Epithelial cell of prostate (primary cell): Measurements from ENCODE around the gene DSCAML1.

Experiments used
- DNase-seq: peaks from one replicate; pipeline ENCODE4 v3.0.0-alpha.2; 2011; ENCODE audit warnings: low read depth, low spot score
- H3K27ac ChIP-seq: fragments of 450-650 bp; 2 replicates; pipeline ENCODE4 v1.5.1; 2017; ENCODE audit warnings: mild to moderate bottlenecking

The DSCAML1 gene

DNA sequence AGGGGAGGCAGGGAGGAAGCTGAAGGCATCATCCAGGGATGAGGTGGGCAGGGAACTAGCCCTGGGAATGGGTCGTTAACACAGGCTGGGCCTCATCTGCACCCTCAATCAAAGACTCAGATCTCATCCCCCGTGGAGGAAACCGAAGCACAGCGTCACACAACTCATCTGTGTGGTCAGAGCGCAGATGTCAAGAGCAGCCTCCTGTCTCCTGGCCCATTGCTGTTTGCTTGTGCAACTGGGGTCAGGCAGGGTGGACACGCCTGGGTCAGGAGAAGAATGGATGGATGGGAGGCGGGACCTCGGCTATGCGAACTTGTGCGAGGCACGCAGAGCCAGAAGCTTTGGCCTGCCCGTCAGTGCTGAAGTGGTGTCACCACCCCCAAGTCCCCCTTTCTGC lies 251.3 kb downstream of the DSCAML1 start:
- no peak overlapping the region for H3K27ac ChIP-seq
- no peak for DNase-seq

DNA sequence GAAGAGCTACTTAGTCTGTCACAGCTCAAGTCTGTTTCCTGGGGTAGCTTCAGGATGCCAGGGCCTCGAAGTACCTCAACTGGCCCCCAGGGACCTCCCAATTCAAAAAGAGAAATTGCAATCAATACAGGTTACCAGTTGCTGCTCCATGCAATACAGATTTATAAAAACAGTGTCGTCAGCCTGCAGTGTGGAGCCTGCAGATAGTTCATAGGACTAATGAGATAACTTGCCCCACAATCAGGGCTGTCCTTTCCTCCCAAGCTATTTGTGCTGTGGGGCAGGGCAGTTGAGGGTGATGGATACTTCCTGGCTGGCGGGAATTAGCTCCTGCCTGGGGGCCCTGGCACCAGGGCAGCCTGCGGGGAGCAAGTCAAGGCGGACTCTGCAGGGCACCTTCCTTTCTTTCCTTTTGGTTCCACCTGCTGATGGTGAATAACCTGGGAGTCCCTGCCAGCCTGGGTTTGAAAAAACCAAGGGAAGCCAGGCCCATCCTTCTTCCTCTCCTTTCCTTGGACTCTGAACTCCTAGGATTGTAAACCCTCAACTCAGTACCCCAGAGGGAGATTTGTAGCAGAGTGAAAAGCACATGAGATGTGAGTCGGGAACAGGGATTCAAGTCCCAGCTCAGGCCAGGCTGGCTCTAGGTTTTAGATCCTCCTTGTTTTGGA lies 252.8 kb downstream of the DSCAML1 start:
- no peak for DNase-seq
- no peak overlapping the region for H3K27ac ChIP-seq

DNA sequence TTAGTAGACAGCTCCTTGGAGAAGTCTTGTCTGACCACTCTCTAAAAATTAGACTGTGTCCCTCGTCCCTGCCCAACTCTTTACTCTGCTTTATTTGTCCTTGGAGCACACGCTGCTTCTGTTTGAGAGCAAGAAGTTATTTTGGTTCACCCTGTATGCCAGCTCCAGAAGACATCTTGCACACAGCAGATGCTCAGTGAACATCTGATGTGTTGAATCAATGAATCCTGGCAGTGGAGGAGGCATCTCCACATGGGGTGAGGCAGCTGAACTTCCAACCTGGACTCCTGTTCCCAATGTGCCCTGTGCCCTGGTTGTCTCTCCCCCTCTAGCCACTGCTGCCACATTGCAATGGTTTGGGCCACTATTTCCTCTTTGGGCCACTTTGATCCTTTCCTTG lies 255.8 kb downstream of the DSCAML1 start:
- no peak for DNase-seq
- no peak overlapping the region for H3K27ac ChIP-seq

DNA sequence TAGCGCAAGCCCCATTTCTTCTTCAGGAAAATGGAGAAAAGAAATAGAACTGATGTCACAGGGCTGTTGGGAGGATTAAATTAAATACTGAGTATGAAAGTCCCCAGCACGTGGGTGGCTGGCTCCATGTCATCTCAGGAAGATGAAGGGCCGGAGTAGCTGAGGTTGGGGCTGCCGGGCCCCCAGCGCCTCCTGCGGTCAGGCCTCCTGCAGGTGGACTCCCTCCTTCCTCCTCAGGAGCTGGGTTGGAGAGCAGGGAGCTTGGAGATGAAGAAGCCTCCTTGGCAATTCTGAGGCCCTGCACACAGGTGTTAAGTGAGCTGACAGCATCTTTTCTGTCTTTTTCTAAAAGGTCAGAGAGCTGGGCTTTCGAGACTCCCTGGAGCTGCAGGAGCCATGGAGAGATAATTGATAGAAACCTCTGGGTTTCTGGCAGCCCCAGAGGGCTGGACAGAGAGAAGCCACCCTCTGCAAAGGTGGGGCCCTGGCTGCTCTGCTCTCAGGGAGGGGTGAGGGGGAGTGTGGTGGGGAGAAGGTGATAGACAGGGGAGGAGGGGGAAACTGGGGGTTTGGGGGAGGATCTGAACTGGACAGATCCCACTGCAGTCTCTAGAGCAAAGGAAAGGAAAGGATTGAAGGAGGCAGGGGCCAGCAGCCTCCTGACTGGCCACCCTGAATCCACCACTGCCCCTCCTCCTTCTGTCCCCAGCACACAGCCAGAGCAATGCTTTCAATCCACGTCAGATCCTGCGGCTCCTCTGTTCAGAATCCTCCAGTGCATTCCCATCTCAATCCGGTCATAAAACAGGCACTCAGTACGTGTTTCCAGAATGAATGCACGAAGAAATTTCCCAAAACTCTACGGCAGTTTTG lies 258.5 kb downstream of the DSCAML1 start:
- no peak overlapping the region for H3K27ac ChIP-seq
- no peak for DNase-seq

DNA sequence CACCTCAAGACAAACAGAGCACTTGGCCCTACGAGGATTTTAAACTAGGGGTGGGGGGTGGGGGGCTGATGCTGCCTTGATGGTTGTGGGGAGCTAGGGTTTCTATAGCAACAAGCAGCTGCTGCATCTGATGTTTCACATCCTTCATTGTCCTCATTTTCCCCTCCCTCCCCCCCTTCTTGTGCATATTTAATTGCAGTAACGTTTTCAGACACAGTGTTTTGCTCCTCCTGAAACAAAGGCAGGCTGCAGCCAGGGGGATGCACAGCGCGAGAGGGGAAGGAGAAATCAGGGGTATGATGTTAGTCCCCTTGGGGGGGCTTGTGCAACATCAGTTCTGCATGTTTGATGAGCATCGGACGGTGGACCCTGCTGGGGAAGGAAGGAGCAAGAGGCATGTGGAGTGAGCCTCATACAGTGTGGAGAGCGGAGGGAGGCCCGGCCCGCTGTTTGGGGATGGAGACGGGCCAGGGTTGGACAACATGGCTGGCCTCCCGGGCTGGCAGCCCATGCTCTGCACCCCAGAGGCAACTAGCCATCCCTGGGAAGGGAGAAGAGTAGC lies 261.1 kb downstream of the DSCAML1 start:
- H3K27ac ChIP-seq = no peak overlapping the region
- DNase-seq = no peak

DNA sequence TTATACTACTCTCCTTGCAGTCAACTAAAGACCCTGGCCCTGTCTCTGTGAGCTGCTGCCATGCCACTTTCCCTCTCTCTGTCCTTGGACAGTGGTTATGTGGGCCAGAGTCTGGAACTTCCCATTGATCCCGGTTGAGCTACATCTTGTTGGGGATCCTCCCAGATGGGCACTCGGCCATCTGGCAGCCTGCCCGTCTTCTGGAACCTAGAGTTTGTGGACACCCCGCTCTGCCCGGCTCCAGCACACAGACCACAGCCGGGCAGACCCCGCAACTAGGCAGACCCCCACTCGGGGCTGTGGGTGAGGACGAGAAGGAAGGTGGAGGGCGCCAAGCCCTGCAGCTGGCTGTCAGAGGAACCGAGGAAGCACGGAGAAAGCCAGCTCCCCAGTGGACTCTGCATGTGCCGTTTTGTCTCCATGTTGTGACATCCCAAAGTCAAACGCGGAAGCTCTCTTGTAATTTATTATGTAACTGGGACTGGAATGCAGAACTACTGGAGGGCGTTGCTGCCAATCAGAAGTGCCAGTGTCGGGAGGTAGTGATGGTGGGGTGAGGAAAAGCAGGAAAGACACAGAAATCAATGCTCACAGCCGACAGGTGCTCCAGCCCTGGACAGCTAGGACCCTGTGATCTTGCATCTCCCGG lies 261.7 kb downstream of the DSCAML1 start:
- no peak for DNase-seq
- no peak overlapping the region for H3K27ac ChIP-seq

DNA sequence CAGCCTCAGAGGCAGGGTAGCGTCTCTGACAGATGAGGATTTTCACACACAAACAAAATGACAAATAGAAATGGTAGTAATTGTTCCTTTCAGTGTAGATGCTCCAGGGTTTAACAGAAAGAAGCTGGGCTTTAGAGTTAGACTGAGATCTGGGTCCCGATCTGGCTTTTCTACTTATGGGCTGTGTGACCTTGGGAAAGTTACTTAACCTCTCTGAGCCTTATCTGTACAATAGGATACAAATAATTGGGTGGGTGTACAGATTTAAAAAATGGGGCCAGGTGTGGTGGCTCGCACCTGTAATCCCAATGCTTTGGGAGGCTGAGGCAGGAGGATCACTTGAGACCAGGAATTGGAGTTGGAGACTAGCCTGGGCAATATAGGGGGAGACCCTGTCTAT lies 264.4 kb downstream of the DSCAML1 start:
- no peak for DNase-seq
- no peak overlapping the region for H3K27ac ChIP-seq

DNA sequence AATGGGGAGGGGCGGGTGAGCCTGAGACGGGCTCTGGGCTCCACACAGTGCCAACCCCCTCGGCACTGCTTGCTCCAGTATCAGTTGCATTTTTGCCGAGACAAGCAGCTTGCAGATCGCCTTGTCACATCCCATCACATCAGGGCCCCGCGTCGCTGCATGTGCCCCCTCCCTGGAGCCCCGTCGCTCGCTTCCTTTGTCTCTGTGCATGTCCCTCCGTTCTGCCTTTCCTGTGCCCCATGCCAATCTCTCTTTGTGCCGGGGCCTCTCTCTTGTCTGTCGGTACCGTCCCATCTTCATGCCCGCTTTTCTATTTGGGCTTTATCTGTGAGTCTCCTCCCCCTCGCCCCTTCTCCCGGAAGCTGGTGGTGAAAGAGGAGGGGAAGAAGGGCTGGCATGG lies 267.2 kb downstream of the DSCAML1 start:
- no peak for DNase-seq
- H3K27ac ChIP-seq = no peak overlapping the region

DNA sequence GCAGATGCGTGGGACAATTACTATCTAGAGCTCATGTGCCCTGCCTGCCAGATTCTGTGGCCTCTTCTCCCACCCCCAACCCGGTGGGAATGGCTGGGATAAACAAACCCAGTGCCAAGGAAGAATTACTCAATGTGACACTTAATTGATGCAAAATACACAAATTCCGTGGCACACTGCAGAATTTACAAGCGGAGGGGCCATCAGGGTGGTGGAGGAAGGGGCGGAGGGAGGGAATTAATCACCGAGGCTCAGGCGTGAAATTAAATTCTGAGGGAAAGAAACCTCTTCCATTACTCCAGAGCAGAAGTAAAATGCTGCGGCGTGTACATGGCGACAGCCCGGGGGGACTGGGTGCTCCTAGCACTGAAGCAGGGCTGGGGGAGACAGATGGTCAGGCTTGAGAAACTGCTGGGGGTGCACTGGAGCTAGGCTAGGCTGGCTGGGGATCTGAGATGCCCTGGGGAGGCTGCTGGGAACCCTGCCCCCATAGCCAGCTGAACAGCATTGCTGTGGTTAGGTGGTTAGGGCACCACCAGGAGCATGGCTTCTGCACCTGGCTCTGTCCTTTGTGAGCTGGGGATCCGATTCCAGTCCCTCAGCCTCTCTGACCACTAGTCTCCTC lies 268.8 kb downstream of the DSCAML1 start:
- H3K27ac ChIP-seq = no peak overlapping the region
- DNase-seq = no peak

DNA sequence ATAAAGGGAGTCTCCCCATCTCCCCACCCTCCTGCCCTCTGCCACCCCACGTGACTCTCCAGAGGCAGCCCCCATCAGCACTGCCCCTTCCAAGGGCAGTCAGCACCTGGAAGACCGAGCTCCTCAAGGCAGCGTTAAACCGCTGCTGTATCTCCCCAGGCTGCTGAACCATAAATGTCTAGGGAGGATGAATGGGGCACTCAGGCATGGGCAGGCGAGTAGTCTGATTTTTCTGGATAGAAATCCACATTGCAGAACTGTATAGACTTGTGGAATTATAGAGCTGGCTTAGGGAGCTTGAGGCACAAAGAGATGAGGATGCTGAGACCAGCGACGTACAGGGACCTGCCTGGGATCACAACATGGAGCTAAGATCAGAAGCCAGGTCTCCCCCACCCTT lies 269.7 kb downstream of the DSCAML1 start:
- DNase-seq = no peak
- H3K27ac ChIP-seq = no peak overlapping the region

DNA sequence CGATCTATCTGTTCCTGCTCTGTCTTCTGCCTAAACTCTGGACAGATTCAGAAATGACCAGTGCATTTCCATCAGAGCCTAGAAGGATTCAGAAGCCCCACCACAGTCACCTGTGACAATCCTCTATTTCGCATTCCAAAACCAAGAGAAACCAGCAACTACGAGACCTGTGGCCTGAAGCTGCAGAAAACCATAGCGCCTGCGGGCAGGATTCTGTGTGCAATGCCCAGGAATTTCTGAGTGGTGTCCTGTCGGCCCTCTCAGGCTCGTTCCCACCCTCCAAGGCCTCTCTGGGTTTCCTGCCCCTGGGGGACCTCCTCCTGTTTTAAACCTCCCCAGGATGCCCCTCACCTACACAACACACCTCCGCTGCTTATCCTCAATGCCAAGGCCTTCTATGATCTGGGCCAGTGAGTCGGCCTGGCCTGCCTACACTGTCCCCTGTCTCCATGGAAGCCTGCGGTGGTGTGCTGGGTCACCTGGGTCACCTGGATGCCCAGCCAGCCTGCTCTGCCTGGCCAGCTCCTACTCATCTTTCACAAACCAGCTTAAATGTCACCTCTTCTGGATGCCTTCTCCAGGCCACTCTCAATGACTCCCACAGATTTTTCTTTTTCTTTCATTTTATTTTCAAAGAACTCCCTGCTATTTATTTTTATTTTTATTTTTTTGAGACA lies 271.0 kb downstream of the DSCAML1 start:
- no peak for DNase-seq
- H3K27ac ChIP-seq = no peak overlapping the region

DNA sequence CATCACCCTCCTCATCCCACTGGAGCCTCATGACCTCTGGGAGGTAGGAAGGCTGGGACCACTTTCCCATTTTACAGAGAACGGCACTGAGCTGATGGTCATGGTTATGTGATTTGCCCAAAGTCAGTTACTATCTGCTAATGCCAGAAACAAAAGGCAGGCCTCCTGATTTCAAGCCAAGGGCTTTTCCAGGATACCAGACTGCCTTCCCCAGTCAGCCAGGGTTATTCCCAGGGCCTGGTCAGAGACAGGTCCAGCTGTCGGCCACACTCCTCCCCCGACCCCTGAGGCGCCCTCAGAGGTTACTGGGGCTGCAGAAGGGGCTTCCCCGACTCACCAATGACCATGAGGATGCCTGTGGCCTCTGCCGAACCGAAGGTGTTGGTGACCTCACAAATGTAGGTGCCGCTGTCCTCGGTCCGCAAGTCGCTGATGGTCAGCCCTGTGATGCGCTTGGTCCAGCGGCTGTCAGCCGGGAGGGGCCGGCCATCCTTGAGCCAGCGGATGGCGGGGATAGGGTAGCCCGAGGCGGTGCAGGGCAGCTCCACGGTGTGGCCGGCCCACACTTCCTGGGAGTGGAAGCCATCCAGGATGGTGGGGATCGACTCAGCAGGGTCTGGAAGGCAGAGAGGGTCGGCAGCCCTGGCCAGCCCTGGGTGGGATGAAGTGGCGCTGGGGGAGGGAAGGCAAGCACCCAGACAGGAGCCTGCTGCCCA lies 272.4 kb downstream of the DSCAML1 start:
- H3K27ac ChIP-seq = no peak overlapping the region
- DNase-seq = no peak

DNA sequence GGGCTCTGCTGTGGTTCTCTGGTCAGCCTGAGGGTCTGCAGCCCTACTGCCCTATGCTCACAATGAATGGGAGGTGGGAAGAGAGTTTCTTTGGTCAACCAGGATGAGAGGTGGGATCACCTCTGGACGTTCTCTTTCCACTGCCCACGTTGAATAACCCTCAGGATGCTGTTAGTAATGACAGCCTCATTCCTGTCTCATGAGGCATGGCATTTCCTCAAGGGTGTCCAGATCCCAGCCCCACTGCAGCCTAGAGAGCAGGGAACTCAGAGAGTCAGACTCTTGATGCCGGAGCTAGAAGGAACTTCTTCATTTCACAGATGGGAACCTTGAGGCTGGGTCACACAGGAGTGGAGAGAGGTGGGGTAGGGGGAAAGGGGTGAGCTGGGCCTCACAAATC lies 273.3 kb downstream of the DSCAML1 start:
- no peak overlapping the region for H3K27ac ChIP-seq
- no peak for DNase-seq

DNA sequence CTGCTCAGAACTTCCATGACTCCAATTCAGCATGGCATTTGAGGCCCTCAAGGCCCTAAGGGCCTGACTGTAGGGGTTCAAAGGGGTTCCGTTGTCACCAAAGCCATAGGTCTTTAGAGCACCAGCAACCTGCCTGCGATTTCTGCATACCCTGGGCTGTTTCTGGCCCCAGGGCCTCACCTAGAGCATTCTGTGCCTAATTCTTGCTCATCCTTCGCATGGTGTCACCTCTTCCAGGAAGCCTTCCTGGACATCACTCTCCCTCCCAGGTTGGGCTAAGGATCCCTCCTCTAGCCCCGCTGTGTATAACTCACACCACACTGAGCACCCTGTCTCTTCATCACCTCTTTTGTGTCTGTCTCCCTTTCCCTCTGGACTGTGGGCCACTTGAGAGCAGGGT lies 275.0 kb downstream of the DSCAML1 start:
- no peak for DNase-seq
- H3K27ac ChIP-seq = no peak overlapping the region

DNA sequence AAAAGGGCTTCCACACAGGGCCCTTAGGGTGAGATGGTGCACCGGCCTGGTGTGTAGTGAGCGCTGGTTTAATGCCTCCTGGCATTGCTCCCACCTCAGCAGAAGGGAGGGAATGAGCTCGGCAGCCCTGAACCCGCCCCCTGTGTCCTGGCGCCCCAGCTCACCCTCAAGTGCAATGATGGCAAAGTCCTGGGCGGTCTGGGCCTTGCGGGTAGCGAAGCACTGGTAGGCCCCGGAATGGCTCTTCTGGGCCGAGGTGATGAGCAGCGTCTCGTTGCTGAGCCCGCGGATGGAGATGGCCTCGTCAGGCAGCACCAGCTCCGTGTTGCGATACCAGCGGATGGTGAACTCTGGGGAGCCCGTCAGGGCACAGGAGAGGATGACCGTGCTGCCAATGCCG lies 276.1 kb downstream of the DSCAML1 start:
- DNase-seq = no peak
- no peak overlapping the region for H3K27ac ChIP-seq

DNA sequence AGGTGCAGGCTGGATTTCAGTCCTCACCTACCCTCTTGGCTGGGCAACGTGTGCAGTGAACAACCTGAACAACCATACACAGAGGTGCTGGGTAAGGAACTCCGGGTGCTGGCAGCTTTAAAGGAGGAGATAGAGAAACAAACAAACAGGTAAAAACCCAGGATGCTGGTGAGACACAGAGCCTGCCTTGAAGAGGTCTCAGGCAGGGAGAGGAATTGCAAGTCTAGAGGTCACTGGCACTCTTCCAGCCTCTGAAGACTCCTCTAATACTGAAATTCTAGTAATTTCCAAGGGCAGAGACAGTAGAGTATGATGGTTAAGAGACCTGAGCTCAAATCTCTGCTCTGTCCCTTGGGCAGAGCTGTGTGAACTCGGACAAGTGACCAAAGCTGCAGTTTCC lies 276.8 kb downstream of the DSCAML1 start:
- no peak for DNase-seq

DNA sequence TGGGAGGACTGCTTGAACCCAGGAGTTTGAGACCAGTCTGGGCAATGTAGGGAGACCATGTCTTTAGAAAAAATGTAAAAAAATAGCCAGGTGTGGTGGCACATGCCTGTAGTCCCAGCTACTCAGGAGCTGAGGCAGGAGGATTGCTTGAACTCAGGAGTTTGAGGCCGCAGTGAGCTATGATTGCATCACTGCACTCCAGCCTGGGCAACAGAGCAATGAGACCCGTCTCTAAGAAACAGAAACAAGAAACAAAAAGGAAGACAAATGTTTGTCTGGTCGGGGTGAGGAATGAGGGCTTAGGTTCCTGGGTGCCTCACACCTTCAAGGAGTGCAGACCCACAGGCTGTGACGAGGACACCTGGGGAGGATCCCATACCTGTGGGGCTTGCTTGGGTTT lies 277.4 kb downstream of the DSCAML1 start:
- no peak overlapping the region for H3K27ac ChIP-seq
- DNase-seq = no peak

More for the DNA sequence above, 276.8 kb downstream of the DSCAML1 start:
- no peak overlapping the region for H3K27ac ChIP-seq

DNA sequence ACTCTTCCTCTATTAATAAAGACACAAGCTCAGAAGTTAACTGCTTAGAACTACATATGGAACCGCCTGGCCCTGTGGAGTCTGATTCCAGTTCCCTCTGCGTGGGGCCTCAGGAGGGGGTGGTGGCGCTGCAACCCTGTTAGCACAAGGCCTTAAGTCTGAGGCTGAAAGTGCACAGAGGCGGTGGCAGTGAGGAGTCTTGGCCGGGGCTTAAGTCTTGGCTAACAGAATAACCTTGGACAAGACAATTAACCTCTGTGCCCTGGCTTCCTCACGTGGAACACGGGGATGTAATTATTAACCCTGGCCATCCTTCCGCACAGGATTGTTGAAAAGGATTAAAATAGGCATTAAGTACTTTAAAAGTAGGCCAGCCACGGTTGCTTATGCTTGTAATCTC lies 277.8 kb downstream of the DSCAML1 start:
- H3K27ac ChIP-seq = no peak overlapping the region
- no peak for DNase-seq

DNA sequence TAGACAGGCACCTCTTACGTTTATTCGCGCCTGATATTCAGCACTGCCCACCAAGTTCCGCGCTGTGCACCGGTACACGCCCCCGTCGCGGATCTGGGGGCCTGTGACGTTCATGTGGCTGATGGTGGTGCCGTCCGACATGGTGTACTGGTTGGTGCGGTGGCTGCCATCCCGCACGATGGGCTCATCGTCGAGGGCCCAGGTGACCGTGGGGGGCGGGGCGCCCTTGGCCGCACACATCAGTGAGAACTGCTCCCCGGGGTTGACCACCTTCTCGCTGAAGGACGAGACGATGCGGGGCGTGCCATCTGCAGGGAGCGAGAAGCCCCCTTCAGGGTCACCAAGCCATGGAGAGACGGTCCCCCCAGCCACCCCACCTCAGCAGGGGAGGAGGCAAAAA lies 278.6 kb downstream of the DSCAML1 start:
- H3K27ac ChIP-seq = no peak overlapping the region
- no peak for DNase-seq
